AG09309 (cell line): ENCODE data around the gene NEK1.

Experiments
- DNase-seq: peaks from one replicate; pipeline ENCODE4 v3.0.0-alpha.2; 2010; ENCODE audit warnings: low read depth
- H3K4me3 ChIP-seq: 2 replicates; pipeline ENCODE4 v1.5.1; 2011; ENCODE audit warnings: mild to moderate bottlenecking, low read depth, low read length, moderate library complexity; ENCODE audit not compliant: control insufficient read depth
- TF ChIP-seq, protein P1 (sequence below): IDR thresholded peaks from 2 replicates; pipeline ENCODE4 v1.5.1; 2011; ENCODE audit warnings: mild to moderate bottlenecking, low read depth, low read length, inconsistent platforms; ENCODE audit not compliant: insufficient read depth, control insufficient read depth; ENCODE audit errors: missing control alignments

NEK1 gene, protein sequence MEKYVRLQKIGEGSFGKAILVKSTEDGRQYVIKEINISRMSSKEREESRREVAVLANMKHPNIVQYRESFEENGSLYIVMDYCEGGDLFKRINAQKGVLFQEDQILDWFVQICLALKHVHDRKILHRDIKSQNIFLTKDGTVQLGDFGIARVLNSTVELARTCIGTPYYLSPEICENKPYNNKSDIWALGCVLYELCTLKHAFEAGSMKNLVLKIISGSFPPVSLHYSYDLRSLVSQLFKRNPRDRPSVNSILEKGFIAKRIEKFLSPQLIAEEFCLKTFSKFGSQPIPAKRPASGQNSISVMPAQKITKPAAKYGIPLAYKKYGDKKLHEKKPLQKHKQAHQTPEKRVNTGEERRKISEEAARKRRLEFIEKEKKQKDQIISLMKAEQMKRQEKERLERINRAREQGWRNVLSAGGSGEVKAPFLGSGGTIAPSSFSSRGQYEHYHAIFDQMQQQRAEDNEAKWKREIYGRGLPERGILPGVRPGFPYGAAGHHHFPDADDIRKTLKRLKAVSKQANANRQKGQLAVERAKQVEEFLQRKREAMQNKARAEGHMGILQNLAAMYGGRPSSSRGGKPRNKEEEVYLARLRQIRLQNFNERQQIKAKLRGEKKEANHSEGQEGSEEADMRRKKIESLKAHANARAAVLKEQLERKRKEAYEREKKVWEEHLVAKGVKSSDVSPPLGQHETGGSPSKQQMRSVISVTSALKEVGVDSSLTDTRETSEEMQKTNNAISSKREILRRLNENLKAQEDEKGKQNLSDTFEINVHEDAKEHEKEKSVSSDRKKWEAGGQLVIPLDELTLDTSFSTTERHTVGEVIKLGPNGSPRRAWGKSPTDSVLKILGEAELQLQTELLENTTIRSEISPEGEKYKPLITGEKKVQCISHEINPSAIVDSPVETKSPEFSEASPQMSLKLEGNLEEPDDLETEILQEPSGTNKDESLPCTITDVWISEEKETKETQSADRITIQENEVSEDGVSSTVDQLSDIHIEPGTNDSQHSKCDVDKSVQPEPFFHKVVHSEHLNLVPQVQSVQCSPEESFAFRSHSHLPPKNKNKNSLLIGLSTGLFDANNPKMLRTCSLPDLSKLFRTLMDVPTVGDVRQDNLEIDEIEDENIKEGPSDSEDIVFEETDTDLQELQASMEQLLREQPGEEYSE (N-terminal part only)

DNA sequence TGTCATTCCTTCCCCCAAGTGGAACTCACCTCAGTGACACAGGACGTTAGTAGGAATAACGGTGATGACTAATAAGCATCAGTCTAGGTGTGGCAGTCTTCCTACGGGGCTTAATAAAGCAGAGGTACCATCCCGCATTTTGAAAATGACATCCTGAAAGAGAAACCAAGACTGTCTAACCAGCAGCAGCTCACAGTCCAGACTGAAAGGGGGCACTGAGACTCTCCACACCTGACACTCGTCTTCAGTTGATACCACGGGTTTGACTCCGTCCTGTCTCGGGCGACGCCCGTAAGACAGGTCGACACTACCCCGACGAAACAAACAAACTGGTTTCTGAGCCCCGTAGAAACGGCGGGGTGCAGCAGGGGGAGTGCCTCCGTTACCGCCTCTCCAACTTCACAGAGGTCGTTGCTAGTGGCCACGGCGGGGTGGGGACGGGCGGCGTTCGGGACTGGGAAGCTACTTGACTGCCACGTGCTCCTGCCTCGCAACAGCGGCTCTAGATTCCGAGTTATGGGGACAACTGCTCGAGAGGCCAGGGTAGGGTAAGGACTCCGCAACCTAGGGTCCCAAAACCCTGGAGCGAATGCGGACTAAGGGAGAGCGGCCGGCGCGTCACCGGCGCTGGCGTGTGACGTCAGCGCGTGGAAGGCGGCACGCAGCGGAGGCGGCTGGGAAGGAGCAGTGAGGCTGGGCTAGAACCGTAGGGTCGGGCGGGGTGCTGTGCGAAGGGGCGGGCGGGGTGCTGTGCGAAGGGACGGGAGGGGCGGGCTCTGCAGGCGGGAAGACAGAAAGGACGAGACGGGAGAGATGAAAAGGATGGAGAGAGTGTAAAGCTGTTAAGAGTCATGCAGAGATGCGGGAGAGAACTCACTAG is at the start of gene NEK1:
TSS of gene NEK1 (minus strand) at position 593 of the 880 bp plus-strand sequence. CDS start 9,953 bp downstream, outside the sequence.
- TF ChIP-seq, protein P1, sequence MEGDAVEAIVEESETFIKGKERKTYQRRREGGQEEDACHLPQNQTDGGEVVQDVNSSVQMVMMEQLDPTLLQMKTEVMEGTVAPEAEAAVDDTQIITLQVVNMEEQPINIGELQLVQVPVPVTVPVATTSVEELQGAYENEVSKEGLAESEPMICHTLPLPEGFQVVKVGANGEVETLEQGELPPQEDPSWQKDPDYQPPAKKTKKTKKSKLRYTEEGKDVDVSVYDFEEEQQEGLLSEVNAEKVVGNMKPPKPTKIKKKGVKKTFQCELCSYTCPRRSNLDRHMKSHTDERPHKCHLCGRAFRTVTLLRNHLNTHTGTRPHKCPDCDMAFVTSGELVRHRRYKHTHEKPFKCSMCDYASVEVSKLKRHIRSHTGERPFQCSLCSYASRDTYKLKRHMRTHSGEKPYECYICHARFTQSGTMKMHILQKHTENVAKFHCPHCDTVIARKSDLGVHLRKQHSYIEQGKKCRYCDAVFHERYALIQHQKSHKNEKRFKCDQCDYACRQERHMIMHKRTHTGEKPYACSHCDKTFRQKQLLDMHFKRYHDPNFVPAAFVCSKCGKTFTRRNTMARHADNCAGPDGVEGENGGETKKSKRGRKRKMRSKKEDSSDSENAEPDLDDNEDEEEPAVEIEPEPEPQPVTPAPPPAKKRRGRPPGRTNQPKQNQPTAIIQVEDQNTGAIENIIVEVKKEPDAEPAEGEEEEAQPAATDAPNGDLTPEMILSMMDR, result no peak
- peak within 1 kb of the TSS; percentile 71 for H3K4me3 ChIP-seq
- DNase-seq, result no peak

DNA sequence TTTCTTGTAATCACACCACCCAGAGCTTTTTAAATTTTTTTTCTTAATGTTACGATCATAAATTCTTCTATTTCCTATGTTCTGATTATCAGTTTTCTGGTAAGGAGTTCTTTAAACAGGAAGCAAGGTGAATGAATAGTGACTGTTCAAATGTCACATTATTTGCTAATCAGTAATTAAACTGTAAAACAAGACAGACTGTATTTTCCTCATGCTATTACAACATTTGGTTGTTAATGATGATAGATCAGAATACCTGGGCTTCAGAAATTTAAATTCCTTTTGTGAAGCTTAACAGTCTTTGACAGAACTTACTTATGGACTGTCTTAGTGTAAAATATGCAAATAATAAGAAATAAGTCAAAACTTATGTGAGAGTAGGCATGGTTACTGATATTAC is 49.4 kb upstream of the NEK1 start:
- TF ChIP-seq, protein P1, result no peak
- no peak for DNase-seq
- H3K4me3 ChIP-seq, result no peak overlapping the region

DNA sequence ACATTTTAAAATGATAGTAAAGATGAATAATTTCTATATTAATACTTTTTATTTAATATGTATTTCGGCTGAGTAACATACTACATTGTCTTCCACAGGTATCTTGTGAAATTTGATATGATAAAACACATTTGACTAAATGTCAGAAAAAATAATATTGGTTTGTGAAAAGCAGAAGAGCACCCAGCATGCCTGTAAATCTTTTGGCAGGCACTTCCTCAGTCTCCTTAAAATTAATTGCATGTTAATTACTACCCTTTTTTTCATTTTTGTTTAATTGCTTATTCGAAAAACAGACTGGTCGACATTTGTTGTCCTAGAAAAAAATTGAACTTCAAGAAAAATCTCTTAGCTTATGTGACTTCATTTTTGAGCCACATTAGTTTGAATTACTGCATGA is 48.5 kb upstream of the NEK1 start:
- no peak for DNase-seq
- TF ChIP-seq, protein P1, result no peak
- peak overlapping the region; percentile 43 for H3K4me3 ChIP-seq

DNA sequence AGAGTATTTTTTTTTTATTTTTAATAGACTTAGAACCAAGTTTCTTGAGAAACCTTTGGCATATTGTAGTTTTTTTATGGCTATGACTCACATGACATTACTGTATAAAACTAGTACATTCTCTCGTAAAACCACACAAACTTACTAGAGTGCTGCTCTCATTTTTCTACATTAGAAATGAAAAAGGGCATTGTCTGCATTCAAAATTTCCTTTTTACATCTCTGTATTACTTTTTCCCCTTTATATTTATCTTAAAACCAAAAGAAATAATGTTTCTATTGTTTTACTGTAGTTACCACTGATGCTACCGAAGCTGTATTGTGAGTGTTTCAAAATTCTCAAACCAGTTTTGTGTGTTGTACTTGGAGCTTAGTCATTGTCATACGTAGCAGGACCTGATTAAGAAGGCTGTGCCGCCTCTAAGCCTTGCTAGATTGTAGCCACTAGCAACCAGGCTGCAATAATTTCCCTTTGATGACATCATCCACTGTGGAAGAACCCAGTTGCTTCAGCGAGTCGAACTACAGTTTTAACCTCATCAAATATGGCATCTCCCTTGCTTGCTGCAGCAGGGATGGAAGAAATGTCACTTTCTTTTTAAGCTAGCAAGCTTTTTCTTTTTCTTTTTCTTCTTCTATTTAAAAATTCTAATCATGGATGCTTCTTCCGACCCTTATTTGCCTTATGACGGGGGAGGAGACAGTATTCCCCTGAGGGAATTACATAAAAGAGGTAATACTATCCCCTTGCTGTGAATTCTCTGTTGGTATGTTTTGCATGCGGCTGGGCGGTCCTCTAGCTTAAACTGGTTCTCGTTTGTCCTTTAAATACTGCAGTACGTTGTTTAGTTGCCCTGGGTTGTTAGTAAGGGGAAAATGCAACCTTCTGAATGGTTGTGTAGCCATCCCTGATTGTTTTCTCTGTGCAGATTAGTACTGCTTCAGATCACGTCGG is 47.6 kb upstream of the NEK1 start:
- peak; percentile 95 for DNase-seq
- TF ChIP-seq, protein P1, result no peak
- H3K4me3 ChIP-seq, result peak overlapping the region; percentile 43

DNA sequence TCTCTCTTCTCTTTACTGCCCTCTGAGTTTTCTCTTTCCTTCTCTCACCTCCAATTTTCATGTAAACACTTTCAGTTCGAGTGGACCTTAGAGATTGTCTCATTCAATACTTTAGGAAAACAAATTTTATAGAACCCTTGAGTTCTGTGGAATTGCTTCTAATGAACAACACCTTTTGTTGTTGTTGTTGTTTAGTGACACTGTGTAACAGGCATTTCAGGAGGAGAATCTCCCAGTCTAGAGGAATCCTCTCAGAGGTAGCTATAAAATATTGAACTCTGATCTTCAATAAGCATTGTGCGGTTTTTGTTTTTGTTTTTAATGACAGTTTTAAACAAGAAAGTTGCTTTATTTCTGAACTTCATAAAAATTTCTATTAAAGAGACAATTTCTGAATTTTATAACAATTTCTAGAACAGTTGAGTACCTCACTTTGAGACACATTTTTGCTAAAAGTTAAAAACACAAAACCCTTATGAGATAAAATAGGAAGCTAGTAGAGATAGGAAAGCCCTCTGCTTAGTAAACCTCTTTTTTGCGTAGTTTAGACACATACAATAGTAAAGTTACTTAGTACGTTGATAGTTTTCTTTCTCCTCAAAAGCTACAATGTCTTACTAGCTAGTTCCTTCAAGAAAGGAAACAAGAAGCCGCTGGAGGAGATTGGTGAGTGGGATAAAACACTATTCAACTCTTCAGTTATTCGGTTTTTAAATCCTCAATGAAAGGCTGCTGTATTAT is 46.8 kb upstream of the NEK1 start:
- TF ChIP-seq, protein P1, result no peak
- DNase-seq, result no peak
- peak overlapping the region; percentile 24 for H3K4me3 ChIP-seq
